ENCODE measurements around the gene SH3PXD2B. TPM values are rescaled to one million over a fixed set of nuclear protein-coding genes. Genes with fewer than 3 reads are reported as not detected.

Gene SH3PXD2B
- total and polyA plus RNA-seq, 2 donors (not counting 1 experiment from before 2014, with no cell fraction given): not detected

DNA sequence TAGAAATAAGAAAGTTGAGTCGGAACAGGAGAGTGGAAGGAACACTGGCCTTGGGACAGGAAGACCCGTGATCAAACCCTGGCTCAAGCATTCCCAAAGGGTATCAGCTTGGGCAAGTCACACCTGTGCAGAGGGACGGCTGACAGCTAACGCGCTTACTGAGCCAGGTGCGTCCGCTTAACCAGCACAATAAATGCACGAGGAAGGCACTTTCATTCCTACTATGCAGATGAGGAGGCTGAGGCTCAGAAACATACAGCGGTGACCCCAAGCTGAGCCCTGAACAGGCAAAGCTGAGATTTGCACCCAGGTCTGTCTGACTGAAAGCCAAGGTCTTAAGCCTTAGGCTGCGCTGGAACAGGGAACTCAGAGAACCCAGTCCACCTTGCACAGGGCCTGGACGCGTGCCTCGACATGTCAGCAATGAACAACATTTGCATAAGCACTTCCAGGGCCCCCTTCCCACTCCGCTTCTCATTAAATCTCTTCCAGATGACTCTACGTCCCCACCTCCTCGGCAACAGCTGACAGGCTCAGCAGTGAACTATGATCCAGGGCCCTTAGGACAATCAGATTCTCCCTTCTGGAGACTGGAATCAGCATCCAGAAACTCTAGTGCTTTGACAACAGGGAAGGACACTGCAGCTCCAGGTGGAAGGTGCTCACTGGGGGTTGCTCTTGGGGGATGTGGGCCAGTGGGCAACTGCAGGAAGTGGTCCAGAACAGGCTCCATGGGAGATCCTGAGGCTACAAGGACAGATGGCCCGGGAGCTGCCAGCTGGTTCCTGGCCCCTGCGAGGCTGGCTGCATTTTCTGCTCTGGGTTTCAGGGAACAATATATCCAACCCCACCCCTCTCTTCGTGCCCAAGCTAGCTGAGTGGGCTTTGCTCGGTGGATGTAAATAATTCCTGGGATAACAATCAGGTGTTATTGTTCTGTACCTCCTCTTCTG lies 35.2 kb downstream of the SH3PXD2B start:
- Histone ChIP-seq H3K4me3 (ENCODE audit: control extremely low read depth in 1 of 5, extremely low read depth in 1 of 5, insufficient read depth in 1 of 5, low read depth in 2 of 5, low read length in 4 of 5) (no peak overlapping the region), H3K79me2 (ENCODE audit: control insufficient read depth, insufficient read depth, low read length) (no peaks in the 10 kb centered on the region), H3K27me3 (replicated peaks in 1 of 4; ENCODE audit: control extremely low read depth in 1 of 4, control insufficient read depth in 3 of 4, insufficient read depth in 4 of 4, low read length in 3 of 4) (no peaks in the 10 kb centered on the region), H4K20me1 (ENCODE audit: control insufficient read depth, insufficient read depth, low read length, poor library complexity, severe bottlenecking) (no peaks in the 10 kb centered on the region), H3K9me3 (ENCODE audit: control extremely low read depth in 1 of 3, control insufficient read depth in 2 of 3, insufficient read depth in 1 of 3, low read length in 2 of 3) (peaks cover 0 to 3% (median 0%) of the 10 kb centered on the region in 3 donors), H2AFZ (ENCODE audit: insufficient read depth, low read depth, low read length, poor library complexity, severe bottlenecking) (no peak overlapping the region), H3K4me1 (ENCODE audit: control insufficient read depth in 2 of 2, insufficient read depth in 2 of 2, low read length in 2 of 2) (no peaks in the 10 kb centered on the region), H3K27ac (ENCODE audit: low read length in 2 of 2) (no peak overlapping the region), H3K9ac (ENCODE audit: low read length) (no peak overlapping the region), H3K36me3 (replicated peaks in 1 of 2; ENCODE audit: control extremely low read depth in 1 of 2, control insufficient read depth in 1 of 2, extremely low read depth in 1 of 2, insufficient read depth in 2 of 2, low read length in 1 of 2) (no peaks in the 10 kb centered on the region), H3K4me2 (replicated peaks; ENCODE audit: low read depth, low read length, poor library complexity, severe bottlenecking) (no peak overlapping the region)
- intact Hi-C loops (cut with micrococcal nuclease): no loop called here
- ATAC-seq (ENCODE audit: low read depth) (no peak), DNase-seq (no peak)
- no peaks in the 10 kb centered on the region for H3K4me1 Mint-ChIP-seq
- no peak overlapping the region for H3K27ac Mint-ChIP-seq
- TF ChIP-seq CTCF (IDR thresholded peaks at IDR 0.05): no peak
- TF ChIP-seq EZH2 (IDR thresholded peaks at IDR 0.05; ENCODE audit: borderline replicate concordance, insufficient read depth, low read depth, low read length, poor library complexity, severe bottlenecking): no peak
- ChIA-PET POLR2A (no interaction called here), CTCF (no interaction called here)
- no peaks in the 10 kb centered on the region for H3K9me3 Mint-ChIP-seq (ENCODE audit: insufficient read depth)
- peaks cover 2% of the 10 kb centered on the region for H3K27me3 Mint-ChIP-seq
- WGBS (ENCODE audit: insufficient coverage): 95% methylated on average over 17 of the region's 20 CpGs
- H3K4me3 Mint-ChIP-seq: no peak overlapping the region

- Histone ChIP-seq H3K4me1 (ENCODE audit: control insufficient read depth in 2 of 2, insufficient read depth in 2 of 2, low read length in 2 of 2) (no peaks in the 10 kb centered on the region), H4K20me1 (ENCODE audit: control insufficient read depth, insufficient read depth, low read length, poor library complexity, severe bottlenecking) (no peaks in the 10 kb centered on the region), H2AFZ (ENCODE audit: insufficient read depth, low read depth, low read length, poor library complexity, severe bottlenecking) (no peak overlapping the region), H3K79me2 (ENCODE audit: control insufficient read depth, insufficient read depth, low read length) (no peaks in the 10 kb centered on the region), H3K36me3 (replicated peaks in 1 of 2; ENCODE audit: control extremely low read depth in 1 of 2, control insufficient read depth in 1 of 2, extremely low read depth in 1 of 2, insufficient read depth in 2 of 2, low read length in 1 of 2) (no peaks in the 10 kb centered on the region), H3K27ac (ENCODE audit: low read length in 2 of 2) (no peak overlapping the region), H3K4me3 (ENCODE audit: control extremely low read depth in 1 of 5, extremely low read depth in 1 of 5, insufficient read depth in 1 of 5, low read depth in 2 of 5, low read length in 4 of 5) (no peak overlapping the region), H3K9me3 (ENCODE audit: control extremely low read depth in 1 of 3, control insufficient read depth in 2 of 3, insufficient read depth in 1 of 3, low read length in 2 of 3) (peaks cover 0 to 3% (median 0%) of the 10 kb centered on the region in 3 donors), H3K27me3 (replicated peaks in 1 of 4; ENCODE audit: control extremely low read depth in 1 of 4, control insufficient read depth in 3 of 4, insufficient read depth in 4 of 4, low read length in 3 of 4) (no peaks in the 10 kb centered on the region), H3K4me2 (replicated peaks; ENCODE audit: low read depth, low read length, poor library complexity, severe bottlenecking) (no peak overlapping the region), H3K9ac (ENCODE audit: low read length) (no peak overlapping the region)
- intact Hi-C loops (cut with micrococcal nuclease): no loop called here
- TF ChIP-seq EZH2 (IDR thresholded peaks at IDR 0.05; ENCODE audit: borderline replicate concordance, insufficient read depth, low read depth, low read length, poor library complexity, severe bottlenecking) (no peak), CTCF (IDR thresholded peaks at IDR 0.05) (no peak)
- H3K4me3 Mint-ChIP-seq: no peak overlapping the region
- CTCF ChIA-PET: no interaction called here
- no peaks in the 10 kb centered on the region for H3K27me3 Mint-ChIP-seq
- POLR2A ChIA-PET: no interaction called here
- WGBS (ENCODE audit: insufficient coverage): 92% methylated on average over 8 of the region's 10 CpGs
- no peak overlapping the region for H3K27ac Mint-ChIP-seq
- DNase-seq (no peak), ATAC-seq (ENCODE audit: low read depth) (no peak)
- H3K4me1 Mint-ChIP-seq: no peaks in the 10 kb centered on the region
- H3K9me3 Mint-ChIP-seq (ENCODE audit: insufficient read depth): no peaks in the 10 kb centered on the region
These were observed 36.2 kb downstream of the SH3PXD2B start for GRCh38 chr5:172417983-172418630.

All from B cell (primary cell).